ENCODE results near the gene NUP54. TPM values are rescaled to one million over a fixed set of nuclear protein-coding genes. Genes with fewer than 3 reads are reported as not detected.

Gene NUP54
- total and polyA plus RNA-seq, 5 donors from 2014 or later, result 35.4 to 74.8 (median 41.9) TPM

- Histone ChIP-seq H3K27ac (ENCODE audit: insufficient read depth, low read length, poor library complexity, severe bottlenecking) (no peak overlapping the region), H3K4me1 (ENCODE audit: control insufficient read depth, insufficient read depth, low read length, poor library complexity, severe bottlenecking) (no peaks in the 10 kb centered on the region), H3K36me3 (ENCODE audit: control insufficient read depth, insufficient read depth, low read length) (peaks cover 34% of the 10 kb centered on the region), H3K4me3 (ENCODE audit: low read depth, low read length) (no peak overlapping the region), H3K27me3 (ENCODE audit: control insufficient read depth, insufficient read depth, low read length) (no peaks in the 10 kb centered on the region), H3K9me3 (ENCODE audit: control insufficient read depth in 2 of 2, low read length in 2 of 2) (no peaks in the 10 kb centered on the region)
- Mint-ChIP-seq H3K36me3 (peaks cover 40% of the 10 kb centered on the region), H3K4me3 (no peak overlapping the region), H3K9me3 (no peaks in the 10 kb centered on the region), H3K27me3 (no peaks in the 10 kb centered on the region), H3K27ac (no peak overlapping the region), H3K4me1 (no peaks in the 10 kb centered on the region)
- DNase-seq, result no peak
- ATAC-seq (ENCODE audit: low read depth in 2 of 2), result no peak
Observed at GRCh38 chr4:76174216-76174615, 26.0 kb upstream of the NUP54 start.

DNA sequence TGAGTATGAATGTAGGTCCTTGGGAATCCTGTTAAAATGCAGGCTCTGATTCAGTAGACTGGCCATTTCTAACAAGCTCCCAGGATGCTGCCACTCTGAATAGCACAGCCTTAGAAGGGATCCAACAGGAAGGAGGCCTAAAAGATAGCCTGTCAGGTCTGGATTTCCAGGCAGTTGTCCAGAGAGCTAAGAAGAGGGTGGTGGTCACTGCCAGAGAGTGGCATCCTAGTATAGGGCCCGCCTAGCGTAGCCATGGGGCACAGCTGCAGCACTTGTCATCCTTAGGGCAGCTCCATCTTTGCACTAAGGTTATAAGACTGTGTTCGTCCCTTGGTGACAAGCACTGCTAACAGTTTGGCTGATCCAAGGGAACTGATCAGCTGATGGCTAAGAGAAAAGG lies 20.5 kb upstream of the NUP54 start:
- H3K27ac ChIP-seq (ENCODE audit: insufficient read depth, low read length, poor library complexity, severe bottlenecking), result no peak overlapping the region

GRCh38 chr4:76166480-76166879 lies 18.3 kb upstream of the NUP54 start:
- H3K36me3 Mint-ChIP-seq, result peaks cover 49% of the 10 kb centered on the region
- no peaks in the 10 kb centered on the region for H3K4me1 Mint-ChIP-seq

More for the DNA sequence above, 20.5 kb upstream of the NUP54 start:
- Mint-ChIP-seq H3K9me3 (no peaks in the 10 kb centered on the region), H3K27ac (no peak overlapping the region), H3K36me3 (peaks cover 39% of the 10 kb centered on the region), H3K4me1 (no peaks in the 10 kb centered on the region), H3K4me3 (no peak overlapping the region), H3K27me3 (no peaks in the 10 kb centered on the region)
- H3K4me1 ChIP-seq (ENCODE audit: control insufficient read depth, insufficient read depth, low read length, poor library complexity, severe bottlenecking), result no peaks in the 10 kb centered on the region
- DNase-seq (no peak), ATAC-seq (ENCODE audit: low read depth in 2 of 2) (no peak)
- H3K4me3 ChIP-seq (ENCODE audit: low read depth, low read length), result no peak overlapping the region
- H3K27me3 ChIP-seq (ENCODE audit: control insufficient read depth, insufficient read depth, low read length), result no peaks in the 10 kb centered on the region
- H3K36me3 ChIP-seq (ENCODE audit: control insufficient read depth, insufficient read depth, low read length), result peaks cover 42% of the 10 kb centered on the region
- no peaks in the 10 kb centered on the region for H3K9me3 ChIP-seq (ENCODE audit: control insufficient read depth in 2 of 2, low read length in 2 of 2)

DNA sequence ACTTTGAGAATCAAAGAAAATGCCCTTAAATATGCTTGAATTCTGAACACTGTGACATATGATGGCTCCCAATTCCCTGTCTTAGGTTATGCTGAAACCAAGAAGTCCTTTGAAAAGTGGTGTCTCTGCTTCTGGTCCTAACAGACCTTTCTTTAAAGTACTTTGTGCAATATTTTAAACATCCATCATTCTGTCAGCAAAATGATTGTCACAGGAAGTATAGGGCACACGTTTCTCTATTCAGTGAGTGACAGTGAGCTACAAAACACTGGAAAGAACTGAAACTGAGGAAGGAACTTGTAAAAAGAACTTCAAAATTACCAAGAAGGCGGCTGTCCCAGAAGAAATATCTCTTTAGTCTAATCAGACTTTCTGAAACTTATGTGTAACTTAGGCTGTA lies 12.2 kb upstream of the NUP54 start:
- no peaks in the 10 kb centered on the region for H3K4me1 Mint-ChIP-seq
- Histone ChIP-seq H3K27me3 (ENCODE audit: control insufficient read depth, insufficient read depth, low read length) (no peaks in the 10 kb centered on the region), H3K4me3 (ENCODE audit: low read depth, low read length) (no peak overlapping the region), H3K36me3 (ENCODE audit: control insufficient read depth, insufficient read depth, low read length) (peaks cover 18% of the 10 kb centered on the region), H3K9me3 (ENCODE audit: control insufficient read depth in 2 of 2, low read length in 2 of 2) (no peaks in the 10 kb centered on the region), H3K4me1 (ENCODE audit: control insufficient read depth, insufficient read depth, low read length, poor library complexity, severe bottlenecking) (no peaks in the 10 kb centered on the region), H3K27ac (ENCODE audit: insufficient read depth, low read length, poor library complexity, severe bottlenecking) (no peak overlapping the region)
- peaks cover 32% of the 10 kb centered on the region for H3K36me3 Mint-ChIP-seq
- ATAC-seq (ENCODE audit: low read depth in 2 of 2) (no peak), DNase-seq (no peak)
- no peak overlapping the region for H3K27ac Mint-ChIP-seq
- no peak overlapping the region for H3K4me3 Mint-ChIP-seq
- peaks cover 0 to 2% (median 0%) of the 10 kb centered on the region in 7 donors for H3K9me3 Mint-ChIP-seq
- H3K27me3 Mint-ChIP-seq, result no peaks in the 10 kb centered on the region

More at GRCh38 chr4:76166480-76166879, 18.3 kb upstream of the NUP54 start:
- Mint-ChIP-seq H3K27ac (no peak overlapping the region), H3K4me3 (no peak overlapping the region), H3K9me3 (no peaks in the 10 kb centered on the region), H3K27me3 (no peaks in the 10 kb centered on the region)
- Histone ChIP-seq H3K4me3 (ENCODE audit: low read depth, low read length) (no peak overlapping the region), H3K36me3 (ENCODE audit: control insufficient read depth, insufficient read depth, low read length) (peaks cover 38% of the 10 kb centered on the region), H3K27me3 (ENCODE audit: control insufficient read depth, insufficient read depth, low read length) (no peaks in the 10 kb centered on the region), H3K27ac (ENCODE audit: insufficient read depth, low read length, poor library complexity, severe bottlenecking) (no peak overlapping the region), H3K9me3 (ENCODE audit: control insufficient read depth in 2 of 2, low read length in 2 of 2) (no peaks in the 10 kb centered on the region), H3K4me1 (ENCODE audit: control insufficient read depth, insufficient read depth, low read length, poor library complexity, severe bottlenecking) (no peaks in the 10 kb centered on the region)
- no peak for DNase-seq
- ATAC-seq (ENCODE audit: low read depth in 2 of 2), result no peak

DNA sequence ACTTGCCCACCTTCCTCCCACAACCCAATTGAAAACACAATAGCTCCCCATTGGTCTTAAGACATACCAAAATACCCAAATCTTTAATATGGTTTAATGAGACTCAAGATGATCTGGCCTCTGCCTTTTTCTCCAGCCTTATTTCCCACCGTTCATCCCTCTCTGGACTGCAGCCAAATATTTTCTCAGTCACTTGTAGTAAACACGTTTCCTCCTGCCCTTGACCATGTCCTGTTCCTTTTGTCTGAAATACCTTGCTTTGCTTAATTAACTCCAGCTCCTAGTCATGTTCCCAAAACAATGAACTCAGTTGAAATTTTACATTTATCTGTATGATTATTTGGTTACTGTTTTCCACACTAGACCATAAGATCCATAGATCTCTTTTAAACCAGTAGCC lies 8.4 kb upstream of the NUP54 start:
- Mint-ChIP-seq H3K27ac (no peak overlapping the region), H3K4me3 (no peak overlapping the region), H3K4me1 (no peaks in the 10 kb centered on the region), H3K9me3 (peaks cover 0 to 5% (median 2%) of the 10 kb centered on the region in 7 donors), H3K36me3 (peaks cover 13% of the 10 kb centered on the region), H3K27me3 (no peaks in the 10 kb centered on the region)
- Histone ChIP-seq H3K36me3 (ENCODE audit: control insufficient read depth, insufficient read depth, low read length) (peaks cover 10% of the 10 kb centered on the region), H3K27me3 (ENCODE audit: control insufficient read depth, insufficient read depth, low read length) (no peaks in the 10 kb centered on the region), H3K9me3 (ENCODE audit: control insufficient read depth in 2 of 2, low read length in 2 of 2) (no peaks in the 10 kb centered on the region), H3K4me3 (ENCODE audit: low read depth, low read length) (no peak overlapping the region), H3K27ac (ENCODE audit: insufficient read depth, low read length, poor library complexity, severe bottlenecking) (no peak overlapping the region), H3K4me1 (ENCODE audit: control insufficient read depth, insufficient read depth, low read length, poor library complexity, severe bottlenecking) (no peaks in the 10 kb centered on the region)
- DNase-seq, result no peak
- no peak for ATAC-seq (ENCODE audit: low read depth in 2 of 2)

GRCh38 chr4:76155979-76156378 lies 7.8 kb upstream of the NUP54 start:
- DNase-seq (no peak), ATAC-seq (ENCODE audit: low read depth in 2 of 2) (no peak)
- Histone ChIP-seq H3K4me3 (ENCODE audit: low read depth, low read length) (no peak overlapping the region), H3K36me3 (ENCODE audit: control insufficient read depth, insufficient read depth, low read length) (peaks cover 4% of the 10 kb centered on the region), H3K4me1 (ENCODE audit: control insufficient read depth, insufficient read depth, low read length, poor library complexity, severe bottlenecking) (no peaks in the 10 kb centered on the region), H3K27ac (ENCODE audit: insufficient read depth, low read length, poor library complexity, severe bottlenecking) (no peak overlapping the region), H3K27me3 (ENCODE audit: control insufficient read depth, insufficient read depth, low read length) (no peaks in the 10 kb centered on the region), H3K9me3 (ENCODE audit: control insufficient read depth in 2 of 2, low read length in 2 of 2) (no peaks in the 10 kb centered on the region)
- Mint-ChIP-seq H3K4me1 (no peaks in the 10 kb centered on the region), H3K27me3 (peaks cover 6% of the 10 kb centered on the region), H3K36me3 (peaks cover 6% of the 10 kb centered on the region), H3K27ac (no peak overlapping the region), H3K9me3 (peaks cover 0 to 5% (median 2%) of the 10 kb centered on the region in 7 donors), H3K4me3 (no peak overlapping the region)

DNA sequence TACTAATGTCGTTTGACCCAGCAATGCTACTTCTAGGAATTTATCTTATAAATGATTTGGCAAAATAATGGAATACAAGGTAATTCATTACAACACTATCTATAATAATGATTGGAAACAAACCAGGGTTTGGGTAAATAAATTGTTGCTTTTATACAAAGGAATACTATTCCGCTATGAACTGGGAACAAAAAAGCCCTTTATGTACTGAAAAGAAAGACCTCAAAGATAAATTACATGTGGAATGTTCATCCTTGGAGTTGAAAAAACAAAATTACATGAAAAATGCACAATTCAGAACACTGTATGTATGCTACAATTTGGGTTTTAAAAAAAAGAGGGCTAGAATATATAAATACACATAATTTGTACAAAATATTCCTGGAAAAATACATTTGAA lies 5.2 kb upstream of the NUP54 start:
- Histone ChIP-seq H3K27me3 (ENCODE audit: control insufficient read depth, insufficient read depth, low read length) (no peaks in the 10 kb centered on the region), H3K9me3 (ENCODE audit: control insufficient read depth in 2 of 2, low read length in 2 of 2) (no peaks in the 10 kb centered on the region), H3K4me1 (ENCODE audit: control insufficient read depth, insufficient read depth, low read length, poor library complexity, severe bottlenecking) (peaks cover 11% of the 10 kb centered on the region), H3K4me3 (ENCODE audit: low read depth, low read length) (no peak overlapping the region), H3K27ac (ENCODE audit: insufficient read depth, low read length, poor library complexity, severe bottlenecking) (no peak overlapping the region), H3K36me3 (ENCODE audit: control insufficient read depth, insufficient read depth, low read length) (no peaks in the 10 kb centered on the region)
- peaks cover 7 to 19% (median 9%) of the 10 kb centered on the region in 4 donors for H3K4me1 Mint-ChIP-seq
- H3K9me3 Mint-ChIP-seq, result peaks cover 0 to 7% (median 2%) of the 10 kb centered on the region in 7 donors
- no peak for DNase-seq
- ATAC-seq (ENCODE audit: low read depth in 2 of 2), result no peak
- H3K4me3 Mint-ChIP-seq, result no peak overlapping the region
- H3K36me3 Mint-ChIP-seq, result no peaks in the 10 kb centered on the region
- H3K27ac Mint-ChIP-seq, result no peak overlapping the region
- H3K27me3 Mint-ChIP-seq, result peaks cover 11% of the 10 kb centered on the region

- peaks cover 27 to 54% (median 33%) of the 10 kb centered on the region in 4 donors for H3K4me1 Mint-ChIP-seq
- H3K9me3 Mint-ChIP-seq, result peaks cover 0 to 1% (median 0%) of the 10 kb centered on the region in 7 donors
- DNase-seq, result peak in 2 of 3 donors; percentile 33 to 58
- peaks cover 6% of the 10 kb centered on the region for H3K36me3 Mint-ChIP-seq
- peak overlapping the region; percentile 80 to 98 (median 97) for H3K27ac Mint-ChIP-seq
- Histone ChIP-seq H3K9me3 (ENCODE audit: control insufficient read depth in 2 of 2, low read length in 2 of 2) (no peaks in the 10 kb centered on the region), H3K36me3 (ENCODE audit: control insufficient read depth, insufficient read depth, low read length) (peaks cover 8% of the 10 kb centered on the region), H3K27me3 (ENCODE audit: control insufficient read depth, insufficient read depth, low read length) (no peaks in the 10 kb centered on the region), H3K27ac (ENCODE audit: insufficient read depth, low read length, poor library complexity, severe bottlenecking) (peak overlapping the region; percentile 87), H3K4me3 (ENCODE audit: low read depth, low read length) (peak overlapping the region; percentile 94), H3K4me1 (ENCODE audit: control insufficient read depth, insufficient read depth, low read length, poor library complexity, severe bottlenecking) (peaks cover 35% of the 10 kb centered on the region)
- H3K4me3 Mint-ChIP-seq, result peak overlapping the region; percentile 97 to 100 (median 98)
- H3K27me3 Mint-ChIP-seq, result peaks cover 11% of the 10 kb centered on the region
- peak; percentile 1 to 2 for ATAC-seq (ENCODE audit: low read depth in 2 of 2)
Observed at GRCh38 chr4:76147454-76148141, 599 bp downstream of the NUP54 start.

Data from CD4-positive, CD25-positive, alpha-beta regulatory T cell (primary cell).